Fibroblast of pulmonary artery (primary cell): ENCODE measurements around the gene PAK6.

Experiments
- DNase-seq: peaks from one replicate; pipeline ENCODE4 v3.0.0-alpha.2; 2010; ENCODE audit warnings: low read depth
- H3K4me3 ChIP-seq: replicated peaks from 2 replicates; pipeline ENCODE4 v1.5.1; 2011; ENCODE audit warnings: low read depth, mild to moderate bottlenecking, control low read depth, low read length, moderate library complexity
- CTCF ChIP-seq: IDR thresholded peaks from 2 replicates; pipeline ENCODE4 v1.5.1; 2011; ENCODE audit warnings: mild to moderate bottlenecking, control low read depth, low read length, inconsistent platforms; ENCODE audit errors: missing control alignments

Gene PAK6

GRCh38 chr15:40307421-40308211, 68.8 kb downstream of the PAK6 start, which contains the start of gene PLCB2:
PLCB2 (minus strand) TSS chr15:40307935; CDS start chr15:40307672, 263 bp downstream.
- H3K4me3 ChIP-seq, result no peak within 1 kb of the TSS
- TF ChIP-seq CTCF, result peak; percentile 27
- no peak for DNase-seq

DNA sequence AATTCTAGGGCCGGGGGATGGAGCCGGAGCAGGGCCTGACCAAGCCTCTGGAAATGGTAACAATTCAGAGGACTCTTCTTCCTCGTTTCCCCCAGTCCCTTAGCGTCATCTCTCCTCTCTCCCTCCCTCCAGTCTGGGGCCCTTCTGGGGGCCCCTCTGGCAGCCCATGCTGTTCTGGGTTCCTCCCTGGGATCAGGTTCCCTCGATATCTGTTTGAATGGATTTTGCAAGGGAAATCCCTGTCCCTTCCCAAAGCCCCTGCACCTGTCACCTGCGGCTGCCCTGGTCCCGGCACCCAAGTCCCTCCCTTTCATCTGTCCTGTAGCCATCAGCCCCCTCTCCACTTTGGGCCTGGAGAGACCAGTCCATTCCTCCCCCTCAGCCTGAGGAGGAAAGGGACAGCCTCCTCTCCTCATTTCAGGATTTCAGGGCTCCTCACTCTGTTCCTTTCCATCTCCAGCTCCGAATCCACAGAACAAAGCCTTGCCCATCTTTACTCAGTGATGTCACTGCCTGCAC, 70.5 kb downstream of the PAK6 start:
- TF ChIP-seq CTCF, result no peak
- no peak for DNase-seq
- H3K4me3 ChIP-seq, result no peak overlapping the region

GRCh38 chr15:40310001-40310959, 71.4 kb downstream of the PAK6 start:
- TF ChIP-seq CTCF, result peak; percentile 78
- H3K4me3 ChIP-seq, result no peak overlapping the region
- peak; percentile 59 for DNase-seq

GRCh38 chr15:40310993-40311392, 72.1 kb downstream of the PAK6 start:
- H3K4me3 ChIP-seq, result no peak overlapping the region
- DNase-seq, result no peak
- TF ChIP-seq CTCF, result no peak

DNA sequence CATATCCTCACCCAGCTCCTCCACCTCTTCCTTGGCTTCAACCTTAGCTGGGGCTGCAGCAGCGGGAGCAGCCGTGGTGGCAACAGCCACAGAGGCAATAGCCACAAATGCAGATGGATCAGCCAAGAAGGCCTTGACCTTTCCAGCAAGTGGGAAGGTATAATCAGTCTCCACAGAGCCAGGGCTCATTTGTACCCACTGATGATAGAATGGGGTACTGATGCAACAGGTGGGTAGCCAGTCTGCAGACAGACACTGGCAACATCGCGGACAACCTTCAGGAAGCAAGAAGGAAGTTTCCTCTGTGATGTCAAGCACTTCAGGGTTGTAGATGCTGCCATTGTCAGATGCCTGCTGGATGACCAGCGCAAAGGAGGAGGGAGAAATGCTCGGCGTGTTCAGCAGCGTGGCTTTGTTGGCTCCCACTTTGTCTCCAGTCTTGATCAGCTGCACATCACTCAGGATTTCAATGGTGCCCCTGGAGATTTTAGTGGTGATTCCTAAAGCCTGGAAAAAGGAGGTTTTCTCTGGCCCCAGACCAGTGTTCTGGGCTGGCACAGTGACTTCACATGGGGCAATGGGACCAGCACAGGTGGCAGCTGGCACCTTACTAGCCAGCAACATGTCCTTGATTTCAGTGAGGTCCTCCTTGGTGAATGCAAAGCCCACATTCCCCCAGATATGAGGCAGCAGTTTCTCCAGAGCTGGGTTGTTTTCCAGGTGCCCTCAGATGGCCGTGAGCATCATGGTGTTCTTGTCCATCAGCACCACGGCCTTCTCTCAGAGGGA, 73.7 kb downstream of the PAK6 start:
- no peak for DNase-seq
- H3K4me3 ChIP-seq, result no peak overlapping the region
- no peak for TF ChIP-seq CTCF

DNA sequence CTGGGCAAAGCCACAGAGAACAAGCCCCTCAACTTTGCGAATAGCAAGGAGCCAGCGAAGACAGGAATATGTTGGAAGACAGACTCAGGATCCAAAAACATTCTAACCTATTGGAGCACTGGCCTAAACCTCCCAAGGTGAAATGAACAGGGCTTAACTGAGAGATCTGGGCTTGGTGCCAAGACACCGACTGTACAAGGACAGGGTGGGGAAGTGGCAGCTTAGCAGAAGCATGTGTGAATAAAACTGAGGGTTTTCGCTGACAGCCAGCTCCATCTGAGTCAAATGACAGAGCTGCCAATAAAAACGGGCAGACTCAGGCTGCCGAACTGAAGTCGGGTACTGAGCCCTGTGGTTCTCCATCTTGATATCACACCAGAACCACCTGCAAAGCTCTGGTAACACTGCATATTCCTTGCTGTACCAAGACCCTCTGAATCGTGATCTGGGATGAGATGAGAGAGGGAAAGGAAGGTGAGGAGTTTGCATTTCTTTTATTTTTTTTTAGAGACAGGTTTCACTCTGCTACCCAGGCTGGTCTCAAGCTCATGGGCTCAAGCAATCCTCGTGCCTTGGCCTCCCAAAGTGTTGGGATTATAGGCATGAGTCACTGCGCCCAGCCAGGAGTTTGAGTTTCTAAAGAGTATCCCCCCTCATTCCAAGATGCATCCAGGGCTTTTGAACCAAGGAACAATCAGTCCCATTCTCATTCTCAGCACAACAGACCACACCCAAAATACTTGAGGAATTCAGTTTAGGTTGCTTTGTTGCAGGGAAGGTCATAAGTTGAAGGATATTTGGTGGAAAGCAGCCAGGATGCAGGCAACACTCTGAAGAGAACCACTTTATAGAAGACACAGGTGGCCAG, 74.9 kb downstream of the PAK6 start:
- no peak for DNase-seq
- no peak overlapping the region for H3K4me3 ChIP-seq
- no peak for TF ChIP-seq CTCF
